GM18858 (cell line): ENCODE measurements around the gene AFAP1.
A peak's percentile ranks its signal among the peaks of the same experiment; 100 is the strongest.

Experiments used
- ATAC-seq: cut with Tn5 transposase; IDR thresholded peaks from one replicate; pipeline ENCODE4 v1.9.1; 2021; ENCODE audit not compliant: unreplicated experiment

The AFAP1 gene

DNA sequence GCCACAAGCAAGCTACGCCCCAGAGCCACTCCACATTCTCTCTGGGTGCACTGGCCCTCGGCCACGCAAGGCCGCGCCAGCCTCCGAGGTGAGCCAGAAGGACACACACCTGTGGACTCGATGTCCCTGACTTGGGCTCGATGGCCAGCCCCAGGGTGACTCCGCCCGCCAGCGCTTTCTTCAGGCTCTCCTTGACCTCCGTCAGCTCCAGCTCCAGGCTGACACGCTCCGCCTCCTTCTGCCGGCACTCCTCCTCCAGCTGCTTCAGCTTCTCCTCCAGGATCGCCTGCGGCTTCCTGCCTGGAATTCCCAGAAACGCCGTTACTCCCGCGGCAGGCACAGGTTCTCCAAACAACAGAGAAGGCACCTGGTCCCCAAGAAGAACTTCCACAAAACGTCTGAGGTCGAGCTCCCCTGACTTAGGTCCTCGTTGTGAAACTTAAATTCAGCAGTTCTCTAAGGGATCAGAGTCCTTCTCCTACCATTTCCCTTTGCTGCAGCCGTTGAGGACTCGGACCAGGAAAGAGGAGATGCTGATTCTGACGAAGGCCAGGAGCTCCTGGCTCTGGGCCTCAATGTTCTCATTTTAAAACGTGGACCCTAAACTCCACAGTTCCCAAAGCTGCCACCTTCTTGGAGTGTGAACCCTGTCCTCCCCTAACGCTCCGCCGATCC lies 166.8 kb downstream of the AFAP1 start:
- ATAC-seq = no peak

DNA sequence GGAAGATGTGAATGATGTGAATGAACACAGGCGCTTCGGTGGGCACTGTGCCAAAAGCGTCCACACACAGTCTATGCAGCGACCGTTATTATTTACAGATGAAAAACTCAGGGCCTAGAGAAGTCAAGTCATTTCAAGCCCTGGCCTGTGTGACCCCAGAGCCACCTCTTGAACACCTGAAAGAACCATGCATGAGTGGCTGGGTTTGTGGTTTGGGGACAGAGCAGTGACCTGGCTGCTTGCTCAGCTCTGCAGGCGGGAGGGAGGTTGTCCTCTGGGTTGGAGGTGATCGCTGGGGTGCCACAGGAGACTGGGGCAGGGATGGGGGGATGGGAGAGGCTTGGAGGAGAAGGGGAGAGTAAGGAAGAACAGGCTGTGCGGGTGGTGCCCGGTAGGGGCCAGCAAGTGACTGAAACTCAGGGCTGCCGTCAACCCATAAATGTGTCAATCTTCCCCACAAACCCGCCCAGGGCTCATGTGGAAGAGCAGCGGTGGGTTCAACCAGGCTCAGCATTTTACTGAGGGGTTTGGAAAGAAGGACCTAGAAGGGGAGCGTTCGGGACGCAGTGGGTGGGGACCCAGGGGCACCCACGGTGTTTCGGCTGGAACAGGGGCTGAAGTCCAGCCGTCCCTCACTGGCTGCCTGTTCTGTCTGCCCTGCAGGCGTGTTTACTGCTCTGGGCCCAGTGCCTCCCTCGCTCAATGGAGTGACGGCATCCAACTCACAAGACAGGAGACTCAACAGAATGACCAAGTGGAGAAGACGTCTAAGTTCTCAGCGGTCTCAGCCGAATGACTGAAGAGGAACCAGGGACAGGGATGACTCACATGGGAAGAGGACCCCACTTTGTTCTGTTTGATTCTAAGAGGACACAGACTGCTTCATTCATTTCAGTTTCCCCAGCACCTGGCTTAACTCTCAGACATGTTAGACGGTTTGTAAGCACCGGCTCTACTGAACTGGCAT lies 167.8 kb downstream of the AFAP1 start:
- peak; percentile 88 for ATAC-seq

DNA sequence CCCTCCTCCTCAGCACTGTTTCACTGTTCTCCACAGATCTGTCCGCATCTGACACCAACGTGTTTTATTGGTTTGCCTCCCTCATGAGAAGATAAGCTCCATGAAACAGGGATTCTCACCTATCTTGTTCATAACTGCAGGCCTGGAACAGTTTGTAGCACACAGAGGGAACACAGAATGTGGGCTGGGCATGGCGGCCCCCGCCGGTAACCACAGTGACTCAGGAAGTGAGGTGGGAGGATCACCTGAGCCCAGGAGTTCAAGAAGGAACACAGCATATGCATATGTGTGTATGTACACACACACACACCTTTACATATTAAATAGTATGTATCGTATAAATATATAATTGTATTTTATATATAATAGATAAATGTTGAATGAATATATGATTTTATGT lies 168.6 kb downstream of the AFAP1 start:
- no peak for ATAC-seq

DNA sequence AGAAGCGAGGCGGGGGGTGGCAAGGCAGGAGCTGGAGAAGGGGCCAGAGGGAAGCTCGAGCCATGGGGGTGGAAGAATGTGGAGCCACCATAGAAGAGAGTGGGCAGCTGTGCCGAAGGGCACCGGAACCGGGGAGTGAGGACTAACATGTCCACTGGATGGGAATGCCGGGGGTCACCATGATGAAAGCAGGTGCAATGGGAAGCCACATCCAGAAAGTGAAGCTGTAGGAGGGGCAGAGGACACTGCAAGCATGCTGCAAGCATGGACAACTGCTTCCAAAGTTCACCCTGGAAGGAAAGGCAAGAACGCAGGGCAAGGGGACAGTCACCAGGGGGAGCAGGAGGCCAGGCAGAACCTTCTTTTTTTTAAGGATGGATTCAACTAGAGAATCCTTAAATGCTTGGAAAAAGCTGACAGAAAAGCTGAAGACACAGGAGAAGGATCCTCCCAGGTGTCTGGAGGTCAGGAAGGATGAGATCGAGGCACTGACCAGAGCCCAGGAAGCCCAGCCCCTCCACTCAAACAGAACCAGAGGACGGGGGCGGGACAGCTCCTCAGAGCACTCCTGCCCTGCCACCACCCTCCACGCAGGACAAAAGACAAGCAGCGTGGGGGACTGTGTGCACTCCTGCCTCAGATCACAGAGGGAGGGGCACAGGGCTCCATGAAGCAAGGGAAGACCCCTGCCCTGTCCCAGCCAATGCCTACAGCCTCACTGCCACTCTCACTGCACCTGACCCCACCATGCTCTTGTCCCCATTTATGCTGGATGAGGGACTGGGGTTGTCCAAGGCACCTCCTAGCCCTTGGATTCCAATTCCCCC lies 169.2 kb downstream of the AFAP1 start:
- no peak for ATAC-seq

DNA sequence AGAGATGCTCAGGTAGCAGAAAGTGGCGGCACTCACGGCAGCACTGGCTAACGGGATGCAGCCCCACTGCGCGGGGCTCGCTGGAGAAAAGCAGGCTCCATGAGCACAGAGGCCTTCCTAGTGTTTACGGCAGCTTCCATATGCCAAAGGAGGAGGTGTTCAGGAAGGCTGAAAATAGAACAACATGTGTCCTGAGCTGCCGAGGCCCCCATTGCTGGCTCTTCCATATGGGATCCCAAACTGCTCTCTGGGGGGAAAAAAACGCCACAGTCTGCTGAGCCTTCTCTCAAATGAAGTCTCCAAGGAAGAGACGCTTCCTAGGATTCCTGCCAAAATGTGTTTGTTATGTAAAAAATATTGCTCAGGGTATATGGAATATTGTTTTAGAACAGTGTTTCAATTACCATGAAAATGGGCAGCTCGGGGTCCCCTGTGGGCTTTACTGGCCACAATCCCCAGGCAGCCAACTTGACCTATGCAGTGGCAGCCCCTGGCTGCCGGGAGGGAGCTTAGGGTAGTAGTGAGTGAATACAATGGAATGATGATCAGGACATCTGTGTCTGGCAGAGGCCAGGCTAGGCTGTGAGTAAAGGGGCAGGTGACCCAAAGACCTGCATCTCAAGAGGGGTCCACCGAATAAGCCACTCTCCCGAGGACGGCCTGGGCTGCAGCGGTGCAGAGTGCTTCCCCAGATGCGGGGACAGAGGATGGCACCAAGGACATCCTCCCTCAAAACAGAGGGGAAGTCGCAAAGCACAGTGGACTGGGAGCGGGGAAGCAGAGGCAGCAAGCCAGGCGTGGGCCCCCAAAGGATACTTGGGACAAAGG lies 170.1 kb downstream of the AFAP1 start:
- no peak for ATAC-seq

DNA sequence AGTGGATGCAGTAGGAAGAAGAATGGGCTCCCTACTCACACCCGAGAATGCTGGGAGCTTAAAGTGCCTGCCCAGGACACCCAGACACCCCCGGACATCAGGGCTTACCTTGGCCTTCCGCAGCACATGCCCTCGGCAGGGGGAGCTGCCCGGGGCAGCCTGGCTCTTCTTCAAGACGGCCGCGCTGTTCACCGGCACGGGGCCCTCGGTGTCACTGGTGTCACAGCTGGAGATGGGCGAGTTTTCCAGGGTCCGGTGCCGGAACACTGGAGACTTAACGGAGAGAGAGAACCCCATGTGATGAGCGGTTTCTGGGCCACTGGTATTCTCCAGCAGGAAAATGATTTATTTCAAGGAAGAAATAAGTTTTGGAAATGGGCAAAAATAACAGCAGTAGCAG lies 170.9 kb downstream of the AFAP1 start:
- no peak for ATAC-seq

DNA sequence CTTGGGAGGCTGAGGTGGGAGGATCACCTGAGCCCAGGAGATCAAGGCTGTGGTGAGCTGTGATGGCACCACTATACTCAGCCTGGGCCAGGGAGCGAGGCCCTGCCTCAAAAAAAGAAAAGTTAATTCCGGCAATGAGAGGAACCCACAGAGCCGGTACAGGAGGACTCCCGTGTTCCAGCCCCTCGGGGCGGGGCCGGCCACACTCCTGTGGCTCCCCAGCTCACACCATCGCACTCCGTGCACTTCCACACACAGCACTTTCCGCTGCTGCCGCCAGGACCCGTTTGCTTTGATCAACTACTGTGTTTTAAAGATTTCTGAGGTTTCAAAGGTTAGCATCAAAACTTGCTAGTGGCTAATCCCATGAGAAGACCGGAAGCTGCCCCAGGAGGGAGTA lies 171.7 kb downstream of the AFAP1 start:
- no peak for ATAC-seq

DNA sequence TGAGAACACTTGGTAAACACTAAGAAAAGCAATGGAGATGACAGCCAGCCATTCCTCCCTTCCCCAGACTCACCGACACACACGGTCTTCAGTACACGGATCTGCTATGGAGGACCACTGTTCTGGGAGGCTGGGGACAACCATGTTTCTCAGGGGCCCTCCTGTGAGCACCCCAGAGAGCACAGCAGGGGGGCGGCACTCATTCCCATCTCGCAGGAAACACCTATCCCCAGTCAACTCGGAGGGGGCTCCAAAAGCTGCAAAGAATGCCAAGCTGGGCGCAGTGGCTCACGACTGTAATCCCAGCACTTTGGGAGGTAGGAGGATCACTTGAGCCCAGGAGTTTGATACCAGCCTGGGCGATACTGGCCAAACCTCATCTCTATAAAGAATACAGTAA lies 172.1 kb downstream of the AFAP1 start:
- ATAC-seq = no peak

DNA sequence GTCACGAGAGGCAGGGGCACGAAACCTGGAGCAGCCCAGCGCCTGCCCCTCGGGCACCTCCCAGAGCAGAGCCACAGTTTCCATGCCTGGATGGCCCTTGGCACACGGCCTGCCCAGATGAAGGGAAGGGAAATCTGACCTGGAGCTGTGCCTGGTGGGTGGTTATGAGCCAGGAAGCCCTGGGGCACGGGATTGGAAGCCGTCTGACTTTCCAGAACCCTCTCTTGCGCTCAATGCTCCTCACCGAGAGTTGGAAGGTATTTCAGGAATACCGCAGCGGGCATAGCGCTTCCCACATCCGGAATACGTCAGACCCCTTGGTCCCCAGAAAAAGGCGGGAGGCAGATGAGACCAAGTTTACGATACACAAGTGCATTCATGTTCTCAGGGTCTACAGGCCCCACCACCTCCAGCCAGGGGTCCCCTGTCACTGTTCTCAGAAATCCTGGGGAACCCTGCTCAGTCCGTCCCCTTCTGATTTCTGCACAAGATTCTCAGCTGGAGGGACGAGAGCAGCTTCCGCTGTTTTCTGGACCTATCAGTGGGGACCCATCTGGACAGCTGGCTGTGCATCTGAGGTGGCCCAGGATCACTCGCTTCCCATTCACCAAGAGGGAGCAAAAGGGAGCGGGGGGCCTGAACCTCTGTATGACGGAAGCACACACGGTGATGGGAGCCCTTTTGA lies 172.9 kb downstream of the AFAP1 start:
- no peak for ATAC-seq

DNA sequence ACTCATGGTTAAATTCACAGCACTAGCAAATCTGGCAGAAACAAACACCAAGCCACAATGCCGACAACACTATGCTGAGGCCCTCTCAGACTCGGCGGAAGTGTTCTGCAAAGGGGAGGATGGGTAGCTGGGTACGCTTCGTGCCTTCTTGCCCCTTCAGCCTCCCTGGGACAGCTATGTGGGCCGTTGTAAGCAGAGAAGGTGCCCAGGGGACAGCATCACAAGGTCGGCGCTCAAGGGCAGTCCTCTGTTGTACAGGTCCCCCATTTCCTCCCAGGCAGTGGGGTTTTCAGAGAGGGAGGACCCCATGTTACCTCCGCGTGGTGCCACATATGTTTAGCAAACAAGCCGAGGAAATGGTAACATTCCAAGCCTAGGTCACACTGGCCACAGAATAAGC lies 173.6 kb downstream of the AFAP1 start:
- ATAC-seq = no peak

DNA sequence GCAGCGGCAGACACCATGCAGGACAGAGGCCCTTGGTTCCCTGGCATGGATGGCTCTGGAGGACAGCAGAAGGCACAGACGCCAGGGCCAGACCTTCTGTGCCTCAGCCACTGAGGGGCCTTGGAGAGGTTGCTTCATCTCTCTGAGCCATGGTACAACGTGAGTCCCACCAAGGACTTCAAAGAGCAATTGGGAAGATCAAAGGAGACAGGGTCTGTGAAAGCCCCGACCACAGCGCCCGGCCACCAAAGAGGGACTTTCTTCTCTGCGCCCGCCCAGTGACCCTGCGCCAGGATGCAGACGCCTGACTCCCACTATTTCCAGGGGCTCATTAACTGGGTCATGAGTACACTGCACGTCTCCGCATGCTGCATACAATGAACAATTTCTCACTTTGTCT lies 174.0 kb downstream of the AFAP1 start:
- no peak for ATAC-seq

DNA sequence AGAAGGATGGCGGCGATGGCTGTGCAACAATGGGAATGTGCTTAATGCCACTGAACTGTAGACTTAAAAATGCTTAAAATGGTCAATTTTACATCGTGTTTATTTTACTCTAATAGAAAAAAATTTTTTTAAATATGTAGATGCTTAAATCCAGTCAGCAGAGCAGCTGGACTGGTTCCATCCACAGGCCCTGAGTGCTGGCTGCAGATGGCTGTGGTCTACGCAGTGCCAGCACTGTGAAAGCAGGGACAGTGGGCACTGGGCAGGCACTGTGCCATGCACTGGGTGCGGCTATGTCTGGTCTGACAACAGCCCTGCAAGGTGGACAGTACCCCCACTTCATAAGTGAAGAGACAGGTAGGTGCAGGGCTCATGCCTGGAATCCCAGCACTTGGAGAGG lies 175.2 kb downstream of the AFAP1 start:
- no peak for ATAC-seq

DNA sequence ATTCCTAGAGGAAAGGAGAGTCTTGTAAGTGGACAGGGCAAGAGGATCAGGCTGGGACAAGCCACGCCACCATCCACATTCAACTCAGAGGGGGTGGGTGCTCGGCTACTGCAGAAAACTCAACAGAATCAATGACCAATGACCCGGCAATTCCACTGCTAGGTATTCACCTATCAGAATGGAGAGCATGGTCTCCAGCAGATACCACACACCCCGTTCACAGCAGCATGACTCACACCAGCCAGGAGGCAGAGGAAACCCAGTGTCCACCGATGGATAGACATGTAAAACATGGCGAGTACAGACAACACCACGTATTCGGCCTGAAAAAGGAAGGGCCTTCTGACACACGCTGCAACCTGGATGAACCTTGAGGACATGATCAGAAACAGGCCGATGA lies 175.9 kb downstream of the AFAP1 start:
- no peak for ATAC-seq

DNA sequence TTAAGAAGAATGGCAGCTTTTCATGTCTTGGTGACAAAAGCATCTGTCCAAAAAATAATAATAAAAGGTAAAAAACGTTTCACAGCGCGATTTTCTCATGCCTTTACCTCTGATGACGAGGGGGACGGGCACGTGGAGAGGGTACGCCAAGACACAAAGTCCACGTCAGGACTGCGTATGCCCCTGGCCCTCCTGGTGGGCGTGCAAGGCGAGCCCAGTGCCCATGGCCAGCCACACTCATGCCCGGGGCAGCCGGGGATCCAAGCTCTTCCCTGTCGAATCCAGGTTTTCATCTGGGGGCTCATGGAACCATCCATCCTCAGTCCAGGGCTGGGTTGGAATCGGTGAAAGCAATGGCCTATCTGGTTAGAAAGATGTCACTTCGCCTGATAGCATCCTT lies 176.6 kb downstream of the AFAP1 start:
- ATAC-seq = no peak

DNA sequence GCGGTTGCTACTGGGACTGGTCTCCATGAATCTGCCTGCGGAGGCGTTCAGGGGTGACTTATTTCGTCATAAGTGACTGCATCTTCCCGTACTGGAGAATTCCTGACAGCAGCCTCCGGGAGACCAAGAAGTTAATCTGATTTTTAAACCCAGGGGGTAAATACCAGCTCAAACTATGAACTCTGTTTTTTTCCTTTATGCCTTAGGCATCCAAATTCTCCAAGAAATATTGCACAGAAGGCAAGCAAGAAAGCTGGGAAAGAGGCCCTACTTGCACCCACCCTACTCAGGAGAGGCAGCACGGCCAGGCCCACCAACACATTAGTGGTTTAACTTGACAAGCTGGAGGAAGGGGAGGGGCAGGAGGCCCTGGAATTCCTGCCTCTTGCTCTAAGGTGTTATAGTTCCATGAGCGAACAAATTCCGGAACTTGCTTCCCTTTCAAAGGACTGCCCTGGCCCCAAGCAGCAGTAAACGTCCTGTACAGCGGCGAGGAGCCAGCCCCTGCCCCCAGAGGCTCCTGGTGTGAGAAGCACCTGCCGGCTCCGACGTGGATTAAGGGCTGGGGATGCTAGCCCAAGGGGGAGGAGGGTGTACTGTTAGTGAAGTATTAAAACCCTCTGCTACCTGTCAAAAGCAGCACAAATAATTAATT lies 177.2 kb downstream of the AFAP1 start:
- ATAC-seq = no peak

DNA sequence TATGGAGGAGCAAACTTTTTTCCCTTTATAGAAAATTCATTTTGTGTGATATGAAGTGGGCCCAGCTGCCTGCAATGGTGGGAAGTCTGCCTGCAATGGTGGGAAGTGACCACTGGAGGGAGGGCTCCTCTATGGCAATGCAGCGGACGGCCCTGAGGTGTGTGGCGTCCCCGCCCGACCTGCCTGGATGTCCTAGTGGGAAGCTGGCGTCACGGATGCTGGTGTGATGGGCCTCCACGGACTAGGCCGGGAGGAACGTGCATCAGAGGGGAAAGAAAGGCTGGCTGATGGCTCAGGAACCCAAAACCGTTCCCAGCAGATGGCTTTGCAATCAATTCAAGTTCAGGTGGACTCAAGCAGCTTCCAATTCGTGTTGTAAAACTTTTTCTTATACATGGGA lies 177.9 kb downstream of the AFAP1 start:
- no peak for ATAC-seq

DNA sequence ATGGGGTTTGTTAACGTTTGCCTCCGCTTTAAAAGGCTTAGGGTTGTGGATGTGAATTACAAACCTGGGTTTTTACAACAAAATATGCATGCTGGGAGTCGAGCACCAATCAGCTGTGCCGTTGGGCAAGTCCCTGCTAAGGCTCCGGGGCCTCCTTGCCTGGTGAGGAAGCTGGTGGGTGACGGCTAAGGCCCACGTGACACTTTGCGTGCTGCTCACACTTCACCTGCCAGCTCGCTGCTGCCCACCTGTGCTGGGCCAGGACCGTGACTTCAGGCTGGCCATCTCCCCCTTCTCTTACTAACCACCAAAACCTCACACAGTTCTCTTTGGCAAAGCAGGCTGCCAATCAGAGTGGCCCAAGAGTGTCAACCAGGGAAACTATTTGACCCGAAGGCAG lies 178.3 kb downstream of the AFAP1 start:
- no peak for ATAC-seq

DNA sequence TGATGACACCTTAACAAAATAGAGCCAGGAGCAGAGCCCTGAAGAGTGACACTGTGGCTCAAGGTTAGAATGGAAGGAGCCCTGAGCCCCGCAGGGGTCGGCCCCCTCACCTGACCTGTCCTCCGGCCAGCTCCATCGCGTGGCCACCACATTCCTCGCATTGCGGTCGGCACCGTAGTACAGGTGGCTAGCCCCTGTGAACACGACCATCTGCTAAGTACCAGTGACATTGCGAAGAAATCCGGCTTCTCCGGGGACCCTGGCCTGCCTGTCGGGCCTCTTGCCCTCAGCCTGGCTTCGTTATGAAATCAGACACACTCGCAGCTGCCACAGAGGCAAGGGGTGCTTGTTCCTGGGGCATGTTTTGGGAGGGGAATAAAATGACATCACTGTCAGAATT lies 179.0 kb downstream of the AFAP1 start:
- ATAC-seq = no peak

DNA sequence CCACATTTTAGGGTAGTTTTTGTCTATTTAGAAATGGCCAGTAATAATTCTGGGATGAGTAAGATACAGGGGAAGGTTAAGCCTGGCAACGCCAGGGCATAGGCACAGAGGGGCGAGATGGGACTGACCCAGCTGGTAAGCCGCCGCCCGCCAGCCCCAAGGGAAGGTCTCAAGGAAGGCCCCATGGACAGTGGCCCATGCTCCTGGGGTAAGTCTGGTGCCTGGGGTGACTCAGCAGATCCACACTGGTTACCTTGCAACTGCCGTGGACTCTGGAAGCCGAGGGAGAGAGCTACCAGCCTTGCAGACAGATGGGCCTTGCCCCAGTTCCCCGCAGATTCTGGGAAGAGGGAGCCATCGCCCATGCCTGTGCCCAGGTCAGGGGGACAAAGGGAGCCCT lies 179.4 kb downstream of the AFAP1 start:
- ATAC-seq = no peak

DNA sequence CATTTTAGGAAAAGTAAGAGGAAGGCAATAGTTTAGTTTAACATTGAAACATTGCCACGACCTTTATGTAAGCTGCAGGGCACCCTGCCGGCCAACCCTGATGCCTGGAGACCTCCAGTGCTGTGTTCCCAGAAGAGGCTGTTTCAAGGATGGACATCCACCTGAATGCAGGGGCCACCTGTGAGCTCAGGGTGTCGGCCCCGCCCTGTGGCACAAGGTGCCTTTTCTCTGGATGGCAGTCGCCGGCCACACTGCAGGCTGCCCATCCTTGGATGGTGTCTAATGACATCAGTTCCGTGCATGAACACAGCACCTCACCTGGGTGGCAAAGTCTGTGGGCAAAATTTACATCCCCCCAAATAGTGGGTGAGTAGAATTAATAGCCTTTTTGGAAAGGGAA lies 180.0 kb downstream of the AFAP1 start:
- ATAC-seq = no peak
